Myocyte (in vitro differentiated cells): ENCODE data around the gene DUSP19. TPM values are rescaled to one million over a fixed set of nuclear protein-coding genes. Genes with fewer than 3 reads are reported as not detected.

ENCODE experiments used
- DNase-seq: peaks from one replicate; pipeline ENCODE4 v3.0.0-alpha.2; 2012; ENCODE audit warnings: low read depth
- total RNA-seq: library from RNA; depleted of rRNA; stranded (reverse); fragments of >200 nt; gene quantifications from 2 replicates; pipeline ENCODE4 v1.2.3, GENCODE V29; 2014

The DUSP19 gene
- total RNA-seq, 1 donor from 2014 or later, result 5.3 TPM

DNA sequence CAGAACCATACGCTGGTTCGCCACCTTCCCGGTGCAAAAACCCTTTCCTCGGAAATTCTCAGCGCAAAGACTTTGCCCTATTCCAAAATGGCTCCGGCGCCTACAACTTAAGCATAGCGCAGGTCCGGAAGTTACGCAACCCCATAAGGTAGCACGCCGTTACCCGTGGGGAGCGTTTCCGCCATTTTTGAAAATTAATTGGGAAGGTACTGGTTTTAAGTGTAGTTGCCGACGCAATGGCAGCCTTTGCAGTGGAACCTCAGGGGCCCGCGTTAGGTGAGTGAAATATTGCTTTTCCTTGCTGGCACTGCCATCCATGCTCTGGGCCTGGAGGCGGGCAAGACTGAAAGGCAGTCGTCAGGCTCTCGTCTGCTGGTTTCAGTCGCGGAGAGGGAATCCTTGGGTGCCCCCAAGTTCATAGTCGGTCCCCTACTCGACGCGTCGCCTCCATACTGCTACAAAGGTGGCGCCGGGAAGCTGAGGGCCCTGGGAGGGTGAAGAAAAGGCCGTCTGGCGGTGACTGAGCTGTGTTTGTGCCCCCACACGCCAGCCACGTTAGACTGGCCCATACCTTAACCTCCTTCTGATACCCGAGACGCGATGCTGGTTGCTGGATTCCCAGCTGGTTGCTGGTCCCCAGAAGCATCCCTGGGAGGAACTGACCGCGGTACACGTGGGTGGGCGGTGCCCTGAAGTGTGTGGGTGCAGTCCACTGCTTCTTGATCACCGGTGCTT lies 45.8 kb downstream of the DUSP19 start, which contains the start of gene NUP35:
Gene NUP35 (plus strand): TSS at position 222 of the 735 bp plus-strand sequence. CDS start 15 bp downstream, at position 237.
- peak; percentile 94 for DNase-seq

DNA sequence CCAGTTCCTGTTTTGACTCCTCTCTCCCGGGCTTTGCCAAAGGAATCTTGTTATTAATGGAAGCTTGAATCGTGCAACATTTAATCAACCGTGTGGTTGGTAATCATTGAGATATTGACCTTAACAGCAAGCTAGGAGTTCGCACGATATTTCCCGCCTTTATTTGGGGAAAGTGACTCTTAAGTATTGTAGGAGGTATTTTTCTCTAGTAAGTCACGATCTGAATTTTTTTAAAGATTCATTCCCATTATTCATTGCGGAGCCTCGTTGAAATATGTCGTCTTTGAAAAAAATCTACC lies 46.4 kb downstream of the DUSP19 start:
- DNase-seq, result no peak

DNA sequence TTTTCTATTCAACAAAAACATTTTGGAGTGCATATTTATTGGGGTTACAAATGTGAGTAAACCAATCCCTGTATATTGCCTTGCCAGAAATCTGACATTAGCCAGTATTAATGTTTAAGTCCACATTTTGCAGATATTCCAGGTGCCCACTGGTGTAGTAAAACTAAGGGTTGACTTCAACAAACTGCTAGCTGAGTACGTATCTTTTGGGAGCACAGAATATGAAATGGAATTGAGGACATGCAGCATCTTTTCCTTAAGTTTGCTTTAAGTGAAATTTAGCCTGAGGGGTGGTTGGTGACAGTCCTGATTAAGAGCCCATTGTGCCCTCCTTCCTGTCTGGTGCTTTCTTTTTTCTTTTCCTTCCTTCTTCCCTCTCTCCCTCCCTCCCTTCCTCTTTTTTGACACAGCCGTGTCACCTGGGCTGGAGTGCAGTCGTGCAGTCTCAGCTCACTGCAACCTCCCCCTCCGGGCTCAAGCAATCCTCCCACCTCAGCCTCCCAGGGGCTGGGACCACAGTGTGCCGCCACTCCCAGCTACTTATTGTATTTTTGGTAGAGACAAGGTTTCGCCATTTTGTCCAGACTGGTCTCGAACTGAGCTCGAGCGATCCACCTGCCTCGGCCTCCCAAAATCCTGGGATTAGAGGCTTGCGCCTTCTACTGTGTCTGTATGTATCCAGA lies 47.3 kb downstream of the DUSP19 start:
- no peak for DNase-seq

DNA sequence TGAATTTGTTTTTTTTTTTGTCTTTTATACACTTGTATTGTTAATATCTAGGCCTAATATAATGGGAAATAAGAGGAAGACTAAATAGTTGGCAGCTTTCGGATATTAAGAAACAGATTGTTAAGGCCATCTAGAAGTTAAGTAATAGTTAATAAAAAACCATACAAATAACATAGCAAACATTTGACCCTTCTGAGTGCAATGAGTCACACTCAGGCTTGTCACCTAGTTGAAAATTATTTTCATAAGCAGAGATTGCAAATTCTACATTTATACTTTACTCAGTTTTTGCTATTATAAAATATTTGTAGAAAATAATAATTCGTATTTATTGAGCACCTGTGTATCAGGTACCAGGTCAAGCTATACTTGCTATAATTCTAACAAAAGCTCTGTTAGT lies 48.1 kb downstream of the DUSP19 start:
- no peak for DNase-seq

DNA sequence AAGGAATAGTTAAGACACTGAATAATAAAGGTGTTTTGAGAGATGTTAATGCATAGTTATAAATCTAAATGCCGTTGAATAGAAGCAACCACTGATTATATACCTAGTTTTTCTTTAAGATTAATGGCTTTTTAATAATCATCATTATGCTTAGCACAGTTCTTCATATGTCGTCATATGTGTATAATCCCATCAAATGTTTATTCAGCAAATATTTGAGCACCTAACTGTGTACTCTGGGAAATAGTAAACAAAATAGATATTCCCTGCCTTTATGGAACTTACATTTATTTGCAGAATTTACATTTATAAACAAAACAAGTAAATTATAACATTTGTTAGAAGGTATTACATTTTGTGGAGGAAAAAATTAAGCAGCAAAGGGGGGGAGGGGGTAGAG lies 55.5 kb downstream of the DUSP19 start:
- DNase-seq, result no peak

DNA sequence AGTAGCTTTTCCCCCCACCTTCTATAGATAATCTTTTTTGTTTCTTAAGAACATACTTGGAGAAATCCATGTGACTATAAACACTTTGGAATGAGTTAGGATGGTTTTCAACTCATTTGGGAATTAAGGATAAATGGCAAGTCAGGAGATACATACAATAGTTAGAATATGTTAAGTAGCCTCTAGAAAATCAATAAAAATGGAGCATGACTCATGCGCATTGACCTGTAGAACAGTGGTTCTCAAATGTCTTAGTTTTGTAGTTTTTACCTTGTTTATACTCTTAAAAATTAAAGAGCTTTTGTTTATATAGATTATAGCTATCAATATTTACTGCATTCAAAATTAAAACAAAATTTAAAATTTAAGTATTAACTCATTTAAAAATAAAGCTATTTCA lies 70.4 kb downstream of the DUSP19 start:
- DNase-seq, result no peak

DNA sequence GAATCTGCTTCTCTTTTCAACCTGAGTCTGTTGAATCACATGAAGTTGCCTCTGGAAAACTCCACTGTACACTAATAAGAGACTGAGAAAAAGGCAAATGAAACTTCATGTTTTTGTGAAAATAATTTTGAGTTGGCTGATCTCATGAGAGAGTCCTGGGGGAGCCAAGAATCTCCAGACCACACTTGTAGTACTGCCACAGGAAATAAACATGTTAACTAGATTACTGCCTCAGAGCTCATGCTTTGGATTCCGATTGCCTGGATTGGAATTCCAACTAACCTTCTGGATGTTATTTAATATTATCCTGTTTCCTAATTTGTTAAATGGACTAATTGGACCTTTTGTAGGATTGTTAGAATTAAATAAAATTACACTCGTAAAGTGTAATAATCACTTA lies 70.9 kb downstream of the DUSP19 start:
- peak; percentile 50 for DNase-seq

Other genes with a start within 250 kb of the DUSP19 start
- 0.99 and 1.7 TPM in 2 replicates for gene FRZB, start 212.1 kb upstream of the DUSP19 start, total RNA-seq
- gene NCKAP1, start 40.3 kb upstream of the DUSP19 start, total RNA-seq, result 120 and 133 TPM in 2 replicates
- 7.1 and 7.7 TPM in 2 replicates for gene NUP35, start 45.7 kb downstream of the DUSP19 start, total RNA-seq